Tibial nerve (tissue), 4 donors: ENCODE data around the gene RPL37A.

Experiments
- EP300 ChIP-seq, 2 donors: sonication (generic); formaldehyde crosslinking; IDR thresholded peaks; one replicate each; pipeline ENCODE4 v1.6.1; 2017; ENCODE audit warnings: antibody characterized with exemption in 2 of 2, mild to moderate bottlenecking in 1 of 2
- TF ChIP-seq, protein P1 (sequence below), 5 experiments: fragments of 200-600 bp in 3 of 5; fragments of 450-650 bp in 2 of 5; sonication (generic) in 3 of 5; IDR thresholded peaks; one replicate each; pipeline ENCODE4 v1.5.1; 2016 to 2019; ENCODE audit warnings: antibody characterized with exemption in 5 of 5, mild to moderate bottlenecking in 3 of 5, moderate library complexity in 2 of 5

DNA sequence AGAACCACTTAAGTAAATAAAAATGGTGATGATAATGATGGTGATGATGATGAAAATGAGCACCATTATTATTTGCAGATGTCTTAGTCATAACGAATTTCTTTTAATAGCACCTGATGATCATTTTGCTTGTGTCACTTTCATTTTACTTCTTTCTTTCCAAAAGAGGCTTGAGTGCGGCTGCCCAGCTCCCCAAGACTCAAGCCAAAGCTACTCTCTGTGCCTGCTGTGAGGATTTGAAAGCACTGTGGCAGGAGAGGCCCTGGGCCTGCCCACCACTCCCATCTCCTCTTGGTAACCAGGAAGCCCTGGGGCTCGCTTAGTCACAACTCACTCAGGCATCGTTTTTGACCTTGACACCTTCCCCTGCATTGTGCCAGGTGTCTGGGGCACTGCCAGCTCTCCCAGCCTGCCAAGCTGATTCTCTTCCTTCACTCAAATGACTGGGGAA, 41.2 kb downstream of the RPL37A start:
- no peak for TF ChIP-seq EP300 (IDR thresholded peaks at IDR 0.05)
- TF ChIP-seq, protein P1, sequence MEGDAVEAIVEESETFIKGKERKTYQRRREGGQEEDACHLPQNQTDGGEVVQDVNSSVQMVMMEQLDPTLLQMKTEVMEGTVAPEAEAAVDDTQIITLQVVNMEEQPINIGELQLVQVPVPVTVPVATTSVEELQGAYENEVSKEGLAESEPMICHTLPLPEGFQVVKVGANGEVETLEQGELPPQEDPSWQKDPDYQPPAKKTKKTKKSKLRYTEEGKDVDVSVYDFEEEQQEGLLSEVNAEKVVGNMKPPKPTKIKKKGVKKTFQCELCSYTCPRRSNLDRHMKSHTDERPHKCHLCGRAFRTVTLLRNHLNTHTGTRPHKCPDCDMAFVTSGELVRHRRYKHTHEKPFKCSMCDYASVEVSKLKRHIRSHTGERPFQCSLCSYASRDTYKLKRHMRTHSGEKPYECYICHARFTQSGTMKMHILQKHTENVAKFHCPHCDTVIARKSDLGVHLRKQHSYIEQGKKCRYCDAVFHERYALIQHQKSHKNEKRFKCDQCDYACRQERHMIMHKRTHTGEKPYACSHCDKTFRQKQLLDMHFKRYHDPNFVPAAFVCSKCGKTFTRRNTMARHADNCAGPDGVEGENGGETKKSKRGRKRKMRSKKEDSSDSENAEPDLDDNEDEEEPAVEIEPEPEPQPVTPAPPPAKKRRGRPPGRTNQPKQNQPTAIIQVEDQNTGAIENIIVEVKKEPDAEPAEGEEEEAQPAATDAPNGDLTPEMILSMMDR (IDR thresholded peaks at IDR 0.05) = no peak
